NCI-H82 treated with DMSO at 0.1 percent for 48 hours (cell line): Measurements from ENCODE around the gene MAGI2.

Experiments used
- DNase-seq: peaks from one replicate; lab custom pipeline; 2025; ENCODE audit not compliant: unreplicated experiment; lab: John Stamatoyannopoulos, UW

The MAGI2 gene

GRCh38 chr7:79453558-79454360 lies at the start of gene MAGI2:
Gene MAGI2 (minus strand): TSS chr7:79453667. CDS start chr7:79453320, 347 bp downstream.
- DNase-seq: no peak

DNA sequence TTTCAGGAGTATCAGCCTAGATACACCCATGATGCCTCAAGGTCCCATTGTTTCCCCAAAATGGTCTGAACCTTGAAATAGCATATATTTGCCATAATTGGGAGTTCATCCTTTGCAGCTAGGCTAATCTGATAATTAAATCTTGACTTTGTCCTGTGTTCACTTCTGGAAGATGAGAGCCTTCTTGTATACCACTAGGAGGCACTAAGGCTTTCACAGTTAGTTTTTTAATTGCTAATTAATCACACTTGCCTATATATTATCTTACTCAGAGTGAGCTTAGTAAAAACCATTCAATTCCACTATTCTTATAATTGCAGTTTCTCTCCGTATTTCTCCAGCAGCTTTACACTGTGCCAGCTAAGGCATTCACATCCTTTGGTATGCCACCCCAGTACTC lies 48.7 kb upstream of the MAGI2 start:
- DNase-seq: no peak

DNA sequence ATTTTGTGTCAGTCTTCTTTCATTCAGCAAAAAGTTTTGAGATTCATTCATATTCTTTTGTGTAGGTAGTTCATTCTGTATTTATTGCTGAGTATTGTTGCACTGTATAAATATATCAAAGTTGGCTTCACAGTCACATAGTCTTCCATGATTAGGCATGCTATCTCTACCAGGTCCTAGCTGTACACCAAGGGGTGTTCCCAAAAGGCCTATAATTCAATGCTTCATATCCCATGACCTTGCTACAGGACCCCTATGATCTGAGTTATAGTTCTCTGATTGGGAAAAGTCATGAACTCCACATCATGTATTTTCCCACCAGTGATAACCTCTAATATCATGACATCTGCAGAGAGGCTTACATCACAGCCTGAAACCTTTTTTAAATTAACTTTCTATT lies 47.3 kb upstream of the MAGI2 start:
- DNase-seq: no peak

GRCh38 chr7:79497728-79498127 lies 44.3 kb upstream of the MAGI2 start:
- no peak for DNase-seq

GRCh38 chr7:79495544-79496272 lies 42.2 kb upstream of the MAGI2 start:
- DNase-seq: no peak

DNA sequence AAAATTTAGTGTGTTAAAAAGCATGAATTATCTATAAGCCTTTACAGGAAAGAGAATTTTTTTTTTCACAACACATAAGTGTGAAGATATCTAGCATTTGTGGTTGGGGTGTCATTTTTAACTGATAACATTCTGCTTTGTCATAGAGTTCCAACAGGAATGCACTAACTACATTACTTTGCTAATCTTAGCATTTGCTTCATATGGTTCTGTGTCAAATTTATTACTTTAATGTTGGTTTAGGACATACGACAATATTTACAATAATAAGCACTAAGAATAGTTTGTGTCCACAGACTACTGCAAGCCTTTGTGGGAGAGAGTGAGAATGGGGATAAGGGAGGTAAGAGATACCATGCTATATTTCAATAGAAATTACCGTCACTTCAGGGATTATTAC lies 40.6 kb upstream of the MAGI2 start:
- DNase-seq: no peak

GRCh38 chr7:79489371-79489770 lies 35.9 kb upstream of the MAGI2 start:
- DNase-seq: no peak

- no peak for DNase-seq
These were observed 24.9 kb upstream of the MAGI2 start for GRCh38 chr7:79478386-79478785.

GRCh38 chr7:79475455-79475854 lies 22.0 kb upstream of the MAGI2 start:
- no peak for DNase-seq

DNA sequence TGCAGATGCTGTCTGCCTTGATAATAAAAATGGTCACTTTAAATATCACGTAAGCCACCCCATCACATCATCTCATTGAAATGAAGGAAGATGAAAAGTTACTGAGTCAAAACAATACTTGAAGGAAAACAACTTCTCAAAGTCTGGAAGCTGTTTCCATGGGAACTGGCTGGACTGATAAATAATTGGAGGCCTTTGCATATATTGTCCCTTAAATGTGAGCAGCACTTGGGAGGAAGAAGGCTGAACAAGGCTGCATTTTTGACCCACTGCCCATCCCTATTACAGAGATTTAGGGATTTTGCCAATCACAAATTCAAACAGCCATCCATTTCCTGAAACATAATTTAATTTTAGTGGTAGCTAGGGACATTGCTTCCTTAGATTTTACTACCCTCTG lies 18.2 kb upstream of the MAGI2 start:
- no peak for DNase-seq

GRCh38 chr7:79471283-79471682 lies 17.8 kb upstream of the MAGI2 start:
- no peak for DNase-seq

GRCh38 chr7:79465551-79465950 lies 12.1 kb upstream of the MAGI2 start:
- DNase-seq: no peak

- DNase-seq: no peak
These were observed 10.6 kb upstream of the MAGI2 start for GRCh38 chr7:79464051-79464450.

DNA sequence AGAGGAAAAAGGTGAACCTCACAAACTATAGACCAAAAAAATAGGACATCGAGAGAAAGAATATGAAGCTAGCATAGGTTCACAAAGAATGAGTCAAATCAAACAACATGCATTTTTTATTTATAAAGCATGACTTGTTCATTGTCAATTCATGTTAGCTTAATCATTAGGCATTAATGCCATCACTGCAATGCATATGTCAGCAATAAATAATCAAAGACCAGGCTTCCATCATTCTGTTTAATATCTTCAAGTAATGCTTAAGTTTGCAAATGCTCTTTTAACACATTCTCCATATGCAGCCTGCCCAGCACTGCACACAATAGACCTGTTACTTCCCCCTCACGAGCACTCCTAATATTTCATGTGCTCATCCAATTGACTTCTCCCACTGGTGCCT lies 8.9 kb upstream of the MAGI2 start:
- DNase-seq: no peak

DNA sequence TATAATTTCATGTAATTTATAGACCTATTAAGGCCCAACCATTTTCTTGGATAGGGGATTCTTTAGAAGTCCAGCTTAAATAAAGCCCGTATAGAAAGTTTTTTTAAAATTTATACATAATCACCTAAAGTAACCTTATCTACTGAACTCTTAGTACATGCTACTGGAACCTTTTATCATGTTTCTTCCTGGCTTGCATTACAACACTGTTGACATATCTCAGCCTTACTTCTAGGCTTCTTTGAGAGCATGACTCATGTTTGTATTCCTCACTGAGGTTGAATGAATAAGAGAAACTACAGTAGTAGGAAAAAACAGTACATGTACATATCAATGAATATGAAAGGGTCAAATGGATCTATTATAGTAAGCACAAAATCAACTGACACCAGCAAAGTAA lies 8.2 kb upstream of the MAGI2 start:
- no peak for DNase-seq

DNA sequence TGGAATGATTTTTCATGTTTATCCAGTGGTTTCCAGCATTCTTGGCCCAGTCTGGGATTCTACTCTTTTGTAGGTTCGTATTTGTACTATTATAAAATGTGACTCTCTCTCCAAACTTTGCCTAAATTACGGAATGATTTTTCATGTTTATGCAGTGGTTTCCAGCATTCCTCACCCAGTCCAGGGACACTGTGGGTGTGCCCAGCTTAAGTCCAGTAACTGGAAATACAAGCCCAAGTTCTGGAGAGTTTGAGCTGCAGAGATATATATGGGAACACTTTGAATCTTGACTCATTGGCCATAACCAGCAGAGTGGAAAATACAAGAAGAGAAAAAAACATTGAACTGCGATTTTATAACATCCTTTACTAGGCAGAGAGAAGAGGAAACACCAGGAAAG lies 5.9 kb upstream of the MAGI2 start:
- DNase-seq: no peak

GRCh38 chr7:79458796-79459195 lies 5.3 kb upstream of the MAGI2 start:
- DNase-seq: no peak

GRCh38 chr7:79455173-79455790 lies 1.8 kb upstream of the MAGI2 start:
- no peak for DNase-seq

- DNase-seq: no peak
These were observed 994 bp upstream of the MAGI2 start for GRCh38 chr7:79454361-79454960.

DNA sequence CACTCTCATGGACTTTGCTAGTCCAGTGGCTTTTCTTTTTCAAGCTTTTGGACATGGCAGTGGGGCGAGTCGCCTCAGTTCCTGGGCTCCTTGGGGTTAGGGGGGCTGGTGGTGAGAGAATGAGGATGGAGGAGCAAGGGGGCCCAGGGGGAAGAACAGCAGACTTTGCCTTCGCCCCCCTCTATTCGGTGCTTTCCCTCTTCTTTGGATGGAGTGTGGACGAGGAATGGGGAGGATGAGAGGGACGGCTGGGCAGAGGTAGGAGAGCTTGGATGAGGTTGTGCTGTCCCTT lies 255 bp downstream of the MAGI2 start:
- DNase-seq: no peak

DNA sequence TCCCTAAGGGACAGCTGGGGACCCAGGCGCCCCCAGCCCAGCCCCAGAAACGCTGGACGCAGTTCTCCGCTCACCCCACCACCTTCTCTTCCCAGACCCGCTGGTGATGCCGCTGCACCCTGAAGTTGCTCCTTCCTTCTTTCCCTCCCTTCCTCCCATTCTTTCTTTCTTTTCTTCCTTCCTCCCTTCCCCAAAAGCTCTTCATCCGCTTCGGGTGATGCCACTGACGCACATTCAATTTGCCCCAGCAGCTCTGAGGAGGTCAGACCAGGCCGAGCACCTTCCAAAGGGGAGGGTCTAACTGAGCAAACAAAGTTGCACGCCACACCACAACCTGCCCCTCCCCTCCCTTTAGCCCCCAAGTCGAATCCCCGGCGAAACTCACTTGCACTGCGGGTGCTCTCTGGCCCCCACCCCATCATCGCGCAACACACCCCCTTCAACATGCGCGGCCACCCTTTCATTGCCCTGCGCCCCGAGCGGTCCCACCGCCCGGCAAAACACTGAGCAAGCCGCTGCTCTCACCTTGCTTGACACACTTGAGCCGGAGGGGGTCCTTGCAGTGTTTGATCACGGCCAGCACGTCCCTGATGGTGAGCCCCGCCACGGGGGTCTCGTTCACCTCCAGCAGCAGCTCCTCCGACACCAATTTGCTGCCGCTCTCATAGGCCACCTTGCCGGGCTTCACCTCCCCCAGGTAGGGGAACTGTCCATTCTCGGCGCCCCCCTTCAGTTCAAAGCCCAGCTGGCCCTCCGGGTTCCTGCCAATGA lies 787 bp downstream of the MAGI2 start:
- no peak for DNase-seq
